GM12878 (cell line): Measurements from ENCODE around the gene TMEM41B. TPM values are rescaled to one million over a fixed set of nuclear protein-coding genes. Genes with fewer than 3 reads are reported as not detected.

Source experiments
- ATAC-seq: fragments of 200-7000 bp; cut with Tn5 transposase; 3 replicates; pipeline ENCODE4 v1.9.1; 2020; ENCODE audit warnings: mild to moderate bottlenecking, moderate library complexity
- BruUV-seq: library from RNA; stranded (reverse); fragments of 400-500 nt; replicated peaks from 2 replicates; lab custom pipeline; 2021; lab: Mats Ljungman, UMichigan
- CTCF ChIA-PET: fragments of 300-600 bp; sonication (Branson Sonifier 250); formaldehyde crosslinking; extraction: SDS; loops from one replicate; lab custom pipeline; 2021; ENCODE audit warnings: inconsistent platforms; lab: Yijun Ruan, JAX
- POLR2A ChIA-PET: fragments of 350-600 bp; formaldehyde crosslinking; extraction: SDS; loops from one replicate; lab custom pipeline; 2021; ENCODE audit warnings: inconsistent platforms; lab: Charles Lee
- RAD21 ChIA-PET: fragments of 300-600 bp; sonication (Branson Sonifier 250); formaldehyde crosslinking; loops from one replicate; lab custom pipeline; 2023; ENCODE audit warnings: antibody characterized with exemption; ENCODE audit not compliant: unreplicated experiment; lab: Charles Lee
- SMC1A ChIA-PET: fragments of 300-600 bp; sonication (Branson Sonifier 250); formaldehyde crosslinking; loops from one replicate; lab custom pipeline; 2023; ENCODE audit not compliant: unreplicated experiment, uncharacterized antibody; lab: Charles Lee
- DNase-seq: peaks from one replicate; pipeline ENCODE4 v3.0.0-alpha.2; 2011; ENCODE audit warnings: low read depth, low spot score
- FAIRE-seq: peaks from 3 replicates; lab custom pipeline; 2011; peaks lifted over from hg19 to GRCh38; lab: Jason Lieb, UNC
- H2AFZ ChIP-seq: 2 replicates; pipeline ENCODE4 v1.6.0; 2011; ENCODE audit warnings: low read depth, low read length, control low read depth; ENCODE audit not compliant: control insufficient read depth
- H3K27ac ChIP-seq: 2 replicates; pipeline ENCODE4 v1.5.1; 2011; ENCODE audit warnings: control low read depth; ENCODE audit not compliant: control insufficient read depth, insufficient read depth
- H3K27me3 ChIP-seq, 2 experiments: replicated peaks in 1 of 2; 2 replicates each; pipeline versions ENCODE4 v1.6.0 to v1.6.1; 2011; ENCODE audit warnings: low read length in 1 of 2; ENCODE audit not compliant: control insufficient read depth in 2 of 2, insufficient read depth in 2 of 2
- H3K36me3 ChIP-seq, 2 experiments: 2 replicates each; pipeline ENCODE4 v1.5.1; 2011; ENCODE audit warnings: low read length in 1 of 2; ENCODE audit not compliant: control insufficient read depth in 2 of 2, insufficient read depth in 2 of 2
- H3K4me1 ChIP-seq: 2 replicates; pipeline ENCODE4 v1.6.1; 2011; ENCODE audit warnings: mild to moderate bottlenecking, low read length, moderate library complexity, mixed read lengths; ENCODE audit not compliant: control insufficient read depth, insufficient read depth
- H3K4me2 ChIP-seq: 2 replicates; pipeline ENCODE4 v1.6.0; 2011; ENCODE audit warnings: control low read depth; ENCODE audit not compliant: control insufficient read depth, insufficient read depth
- H3K4me3 ChIP-seq: fragments of 200-600 bp; sonication (generic); 2 replicates; pipeline ENCODE4 v1.5.1; 2016
- H3K79me2 ChIP-seq: 2 replicates; pipeline ENCODE4 v1.6.0; 2011; ENCODE audit warnings: low read length; ENCODE audit not compliant: control insufficient read depth, insufficient read depth
- H3K9ac ChIP-seq: 2 replicates; pipeline ENCODE4 v1.8.0; 2011; ENCODE audit warnings: low read length, control low read depth, mixed read lengths; ENCODE audit not compliant: control insufficient read depth, insufficient read depth
- H3K9me3 ChIP-seq: replicated peaks from 3 replicates; pipeline ENCODE4 v1.5.1; 2011; ENCODE audit warnings: mild to moderate bottlenecking, low read length; ENCODE audit not compliant: control insufficient read depth, insufficient read depth
- H4K20me1 ChIP-seq: 2 replicates; pipeline ENCODE4 v1.6.0; 2011; ENCODE audit not compliant: control insufficient read depth, insufficient read depth
- ASH2L ChIP-seq: fragments of 300-600, 200-600 bp; sonication (generic); IDR thresholded peaks from 2 replicates; pipeline ENCODE4 v1.6.1; 2017; ENCODE audit warnings: low read depth, mild to moderate bottlenecking, borderline replicate concordance
- BRCA1 ChIP-seq: IDR thresholded peaks from 2 replicates; pipeline ENCODE4 v1.6.1; 2011; ENCODE audit warnings: low read depth, low read length, improper control_type of control experiment
- E4F1 ChIP-seq: fragments of 450-650 bp; IDR thresholded peaks from 2 replicates; pipeline ENCODE4 v1.6.1; 2018; ENCODE audit warnings: borderline replicate concordance, mild to moderate bottlenecking; ENCODE audit not compliant: partially characterized antibody
- NBN ChIP-seq: fragments of 450-650 bp; IDR thresholded peaks from 2 replicates; pipeline ENCODE4 v1.6.1; 2016
- PML ChIP-seq: IDR thresholded peaks from 2 replicates; pipeline ENCODE4 v1.6.1; 2012; ENCODE audit warnings: low read length, inconsistent platforms
- PRDM15 ChIP-seq: fragments of 450-650 bp; formaldehyde crosslinking; IDR thresholded peaks from 2 replicates; pipeline ENCODE4 v1.4.0; 2020; ENCODE audit warnings: mild to moderate bottlenecking, moderate library complexity
- RBBP5 ChIP-seq: fragments of 200-600 bp; sonication (generic); conservative IDR thresholded peaks from 2 replicates; pipeline ENCODE4 v1.6.1; 2016
- RUNX3 ChIP-seq: IDR thresholded peaks from 2 replicates; pipeline ENCODE4 v1.6.1; 2012; ENCODE audit warnings: low read length, inconsistent platforms
- SIX5 ChIP-seq: IDR thresholded peaks from 2 replicates; pipeline ENCODE4 v1.6.1; 2011; ENCODE audit warnings: mild to moderate bottlenecking, low read depth, low read length, moderate library complexity; ENCODE audit not compliant: severe bottlenecking
- SMARCA5 ChIP-seq: fragments of 450-650 bp; IDR thresholded peaks from 2 replicates; pipeline ENCODE4 v1.6.1; 2017; ENCODE audit warnings: mild to moderate bottlenecking
- USF2 ChIP-seq: IDR thresholded peaks from 2 replicates; pipeline ENCODE4 v1.6.1; 2011; ENCODE audit warnings: low read depth, low read length, improper control_type of control experiment, borderline replicate concordance
- WRNIP1 ChIP-seq: IDR thresholded peaks from 2 replicates; pipeline ENCODE4 v1.6.1; 2011; ENCODE audit warnings: low read depth, low read length, improper control_type of control experiment, borderline replicate concordance
- ZNF217 ChIP-seq: fragments of 450-650 bp; IDR thresholded peaks from 2 replicates; pipeline ENCODE4 v1.6.1; 2017; ENCODE audit warnings: antibody characterized with exemption, mild to moderate bottlenecking
- ZZZ3 ChIP-seq: IDR thresholded peaks from 2 replicates; pipeline ENCODE4 v1.6.1; 2011; ENCODE audit warnings: low read depth; ENCODE audit not compliant: control insufficient read depth, insufficient read length
- WGBS: methylation state at CpG from one replicate; pipeline ENCODE4 v1.1.6; 2016; ENCODE audit warnings: low lambda C conversion rate; ENCODE audit not compliant: insufficient replicate concordance, insufficient coverage; ENCODE audit errors: missing lambda C conversion rate; 5-methylcytosine and 5-hydroxymethylcytosine counted together
- in situ Hi-C: fragments of 300-500 bp; cut with MboI; formaldehyde crosslinking; loops from 9 replicates; pipeline ENCODE4 v1.14.3; 2018; ENCODE audit warnings: mixed read lengths
- intact Hi-C: fragments of 100-400 bp; cut with micrococcal nuclease; formaldehyde crosslinking; loops from one replicate; pipeline ENCODE4 v1.14.2; 2022; ENCODE audit not compliant: unreplicated experiment
- polyA plus RNA-seq, 11 experiments: library from polyadenylated mRNA; depleted of rRNA in 4 of 11; unstranded in 6 of 11; stranded (reverse) in 5 of 11; fragments of >200 nt; fragmentation: Nextera tagmentation in 4 of 11; fragmentation: Illumina TruSeq in 1 of 11; extraction: Ambion mirVana in 4 of 11; extraction: Trizol in 1 of 11; gene quantifications; 1 replicate in 1 of 11; 2 replicates in 10 of 11; pipeline versions ENCODE4 v1.2.1 to v1.2.3, GENCODE V29; 2011 to 2016; ENCODE audit warnings: inconsistent platforms in 2 of 11, missing spikeins in 2 of 11, low read depth in 1 of 11
- total RNA-seq, 4 experiments: library from RNA; depleted of rRNA in 3 of 4; stranded (reverse); fragments of >200 nt in 3 of 4; fragmentation: Illumina TruSeq in 1 of 4; extraction: Trizol in 1 of 4; gene quantifications; 2 replicates each; pipeline versions ENCODE4 v1.2.1 to v1.2.3, GENCODE V29; 2013 to 2021

TMEM41B gene
- total and polyA plus RNA-seq, 10 of the 15 experiments (the other 5 are each of a cell fraction or from before 2014, with no cell fraction given) = 8.0 to 31.0 (median 20.5) TPM

- ChIA-PET POLR2A (no interaction called here), CTCF (interaction anchor here (0.6 to 2.8 kb wide), 2 partner anchors 14 to 104 kb away, joined by 3 to 8 read pairs; no protein-coding TSS in a partner anchor), SMC1A (interaction anchor here (0.6 to 3.9 kb wide), 7 partner anchors 13 to 83 kb away, joined by 4 to 17 read pairs (median 5); no protein-coding TSS in a partner anchor), RAD21 (interaction anchor here (0.6 to 1.8 kb wide), 6 partner anchors 13 to 259 kb away, joined by 3 to 5 read pairs (median 4); no protein-coding TSS in a partner anchor)
- no peak overlapping the region for H3K9ac ChIP-seq
- TSS peak; percentile 31 for BruUV-seq
- H3K36me3 ChIP-seq = no peaks in the 10 kb centered on the region
- in situ Hi-C loops = no loop called here
- FAIRE-seq = no peak
- no peaks in the 10 kb centered on the region for H4K20me1 ChIP-seq
- H3K4me3 ChIP-seq = no peak overlapping the region
- H3K79me2 ChIP-seq = peaks cover 21% of the 10 kb centered on the region
- H3K4me2 ChIP-seq = no peak overlapping the region
- TF ChIP-seq PML (no peak), RBBP5 (no peak), ZZZ3 (no peak), PRDM15 (CRISPR knock-in tag) (no peak), NBN (no peak), USF2 (no peak), BRCA1 (no peak), ZNF217 (no peak), RUNX3 (no peak), E4F1 (no peak), WRNIP1 (no peak), SMARCA5 (no peak), ASH2L (no peak), SIX5 (no peak)
- no peaks in the 10 kb centered on the region for H3K27me3 ChIP-seq
- intact Hi-C loops = no loop called here
- H3K4me1 ChIP-seq = peaks cover 30% of the 10 kb centered on the region
- DNase-seq = no peak
- no peak for ATAC-seq
- H2AFZ ChIP-seq = no peak overlapping the region
- H3K9me3 ChIP-seq = no peaks in the 10 kb centered on the region
- no peak overlapping the region for H3K27ac ChIP-seq
- 98% methylated on average over 3 of the region's 3 CpGs for WGBS
Observed at GRCh38 chr11:9247863-9248262, 66.5 kb downstream of the TMEM41B start.
